ENCODE results near the gene MCCC1.

DNA sequence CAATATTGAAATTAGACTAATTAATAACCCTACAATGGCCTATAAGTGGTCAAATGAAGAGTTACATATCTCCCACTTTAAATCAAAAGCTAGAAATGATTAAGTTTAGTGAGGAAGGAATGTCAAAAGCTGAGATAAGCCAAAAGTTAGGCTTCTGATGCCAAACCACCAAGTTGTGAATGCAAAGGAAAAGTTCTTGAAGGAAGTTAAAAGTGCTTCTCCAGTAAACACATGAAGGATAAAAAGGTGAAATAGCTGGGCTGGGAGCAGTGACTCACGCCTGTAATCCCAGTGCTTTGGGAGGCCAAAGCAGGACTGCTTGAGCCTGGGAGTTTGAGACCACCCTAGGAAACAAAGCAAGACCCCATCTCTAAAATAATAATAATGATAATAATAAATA lies 72.0 kb downstream of the MCCC1 start:
- TF ChIP-seq, protein P1, sequence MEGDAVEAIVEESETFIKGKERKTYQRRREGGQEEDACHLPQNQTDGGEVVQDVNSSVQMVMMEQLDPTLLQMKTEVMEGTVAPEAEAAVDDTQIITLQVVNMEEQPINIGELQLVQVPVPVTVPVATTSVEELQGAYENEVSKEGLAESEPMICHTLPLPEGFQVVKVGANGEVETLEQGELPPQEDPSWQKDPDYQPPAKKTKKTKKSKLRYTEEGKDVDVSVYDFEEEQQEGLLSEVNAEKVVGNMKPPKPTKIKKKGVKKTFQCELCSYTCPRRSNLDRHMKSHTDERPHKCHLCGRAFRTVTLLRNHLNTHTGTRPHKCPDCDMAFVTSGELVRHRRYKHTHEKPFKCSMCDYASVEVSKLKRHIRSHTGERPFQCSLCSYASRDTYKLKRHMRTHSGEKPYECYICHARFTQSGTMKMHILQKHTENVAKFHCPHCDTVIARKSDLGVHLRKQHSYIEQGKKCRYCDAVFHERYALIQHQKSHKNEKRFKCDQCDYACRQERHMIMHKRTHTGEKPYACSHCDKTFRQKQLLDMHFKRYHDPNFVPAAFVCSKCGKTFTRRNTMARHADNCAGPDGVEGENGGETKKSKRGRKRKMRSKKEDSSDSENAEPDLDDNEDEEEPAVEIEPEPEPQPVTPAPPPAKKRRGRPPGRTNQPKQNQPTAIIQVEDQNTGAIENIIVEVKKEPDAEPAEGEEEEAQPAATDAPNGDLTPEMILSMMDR (IDR thresholded peaks at IDR 0.05; ENCODE audit: low read length): no peak
- TF ChIP-seq EZH2 (optimal IDR thresholded peaks at IDR 0.05; ENCODE audit: low read depth, low read length): no peak

Measured in MM.1S (cell line).